Mesothelial cell of epicardium (in vitro differentiated cells): ENCODE data around the gene PSMG2. TPM values are rescaled to one million over a fixed set of nuclear protein-coding genes. Genes with fewer than 3 reads are reported as not detected.
A peak's percentile ranks its signal among the peaks of the same experiment; 100 is the strongest.

ENCODE experiments used
- DNase-seq, 2 experiments: peaks; one replicate each; pipeline ENCODE4 v3.0.0; 2021; ENCODE audit warnings: low spot score in 2 of 2; ENCODE audit not compliant: unreplicated experiment in 2 of 2
- H3K27ac Mint-ChIP-seq: 2 replicates; pipeline ENCODE4 v1.8.0; 2021; ENCODE audit warnings: mixed read lengths
- H3K27me3 Mint-ChIP-seq: 2 replicates; pipeline ENCODE4 v1.8.0; 2021; ENCODE audit warnings: low read depth, mixed read lengths
- H3K36me3 Mint-ChIP-seq: 2 replicates; pipeline ENCODE4 v1.8.0; 2021; ENCODE audit warnings: mixed read lengths
- H3K4me1 Mint-ChIP-seq: 2 replicates; pipeline ENCODE4 v1.8.0; 2021; ENCODE audit warnings: mixed read lengths
- H3K4me3 Mint-ChIP-seq: 2 replicates; pipeline ENCODE4 v1.8.0; 2021; ENCODE audit warnings: mild to moderate bottlenecking, moderate library complexity, mixed read lengths
- H3K9me3 Mint-ChIP-seq: 2 replicates; pipeline ENCODE4 v1.8.0; 2021; ENCODE audit warnings: mixed read lengths
- CTCF ChIP-seq: fragments of 200-600 bp; sonication (generic); IDR thresholded peaks from one replicate; pipeline ENCODE4 v1.5.0; 2021; ENCODE audit warnings: antibody characterized with exemption; ENCODE audit not compliant: unreplicated experiment
- total RNA-seq: library from RNA; stranded (reverse); gene quantifications from 3 replicates; pipeline ENCODE4 v1.2.1, GENCODE V29; 2021

PSMG2 gene
- total RNA-seq, 1 donor from 2014 or later: 59.0 TPM

GRCh38 chr18:12689256-12689850 lies 13.5 kb upstream of the PSMG2 start:
- no peaks in the 10 kb centered on the region for H3K4me1 Mint-ChIP-seq
- no peaks in the 10 kb centered on the region for H3K27me3 Mint-ChIP-seq
- H3K27ac Mint-ChIP-seq: peak overlapping the region; percentile 40
- no peak for TF ChIP-seq CTCF
- no peak for DNase-seq
- H3K4me3 Mint-ChIP-seq: no peak overlapping the region
- no peaks in the 10 kb centered on the region for H3K9me3 Mint-ChIP-seq
- peaks cover 11% of the 10 kb centered on the region for H3K36me3 Mint-ChIP-seq

- H3K27ac Mint-ChIP-seq: no peak overlapping the region
- no peak for DNase-seq
- H3K27me3 Mint-ChIP-seq: no peaks in the 10 kb centered on the region
- H3K4me1 Mint-ChIP-seq: no peaks in the 10 kb centered on the region
- no peak overlapping the region for H3K4me3 Mint-ChIP-seq
- no peaks in the 10 kb centered on the region for H3K9me3 Mint-ChIP-seq
- peaks cover 14% of the 10 kb centered on the region for H3K36me3 Mint-ChIP-seq
- TF ChIP-seq CTCF: no peak
These were observed 10.6 kb upstream of the PSMG2 start for GRCh38 chr18:12692206-12692605.

GRCh38 chr18:12694032-12694431 lies 8.8 kb upstream of the PSMG2 start:
- no peak for TF ChIP-seq CTCF
- no peaks in the 10 kb centered on the region for H3K27me3 Mint-ChIP-seq
- H3K4me3 Mint-ChIP-seq: no peak overlapping the region
- no peaks in the 10 kb centered on the region for H3K9me3 Mint-ChIP-seq
- no peaks in the 10 kb centered on the region for H3K4me1 Mint-ChIP-seq
- DNase-seq: no peak
- H3K27ac Mint-ChIP-seq: no peak overlapping the region
- peaks cover 20% of the 10 kb centered on the region for H3K36me3 Mint-ChIP-seq

- no peak for DNase-seq
- no peaks in the 10 kb centered on the region for H3K27me3 Mint-ChIP-seq
- no peak overlapping the region for H3K27ac Mint-ChIP-seq
- H3K4me3 Mint-ChIP-seq: no peak overlapping the region
- no peaks in the 10 kb centered on the region for H3K9me3 Mint-ChIP-seq
- H3K36me3 Mint-ChIP-seq: peaks cover 10% of the 10 kb centered on the region
- peaks cover 28% of the 10 kb centered on the region for H3K4me1 Mint-ChIP-seq
- TF ChIP-seq CTCF: no peak
These were observed 3.1 kb upstream of the PSMG2 start for GRCh38 chr18:12699747-12700146.

GRCh38 chr18:12701161-12701560 lies 1.7 kb upstream of the PSMG2 start:
- Mint-ChIP-seq H3K4me3 (peak overlapping the region; percentile 90), H3K9me3 (no peaks in the 10 kb centered on the region), H3K27me3 (no peaks in the 10 kb centered on the region), H3K36me3 (peaks cover 11% of the 10 kb centered on the region), H3K4me1 (peaks cover 29% of the 10 kb centered on the region), H3K27ac (peak overlapping the region; percentile 97)
- no peak for TF ChIP-seq CTCF
- DNase-seq: no peak

GRCh38 chr18:12703096-12703567 lies 290 bp downstream of the PSMG2 start:
- Mint-ChIP-seq H3K27me3 (no peaks in the 10 kb centered on the region), H3K9me3 (no peaks in the 10 kb centered on the region), H3K36me3 (peaks cover 20% of the 10 kb centered on the region), H3K4me1 (peaks cover 29% of the 10 kb centered on the region), H3K4me3 (peak overlapping the region; percentile 90), H3K27ac (peak overlapping the region; percentile 97)
- no peak for DNase-seq
- no peak for TF ChIP-seq CTCF
